Hematopoietic multipotent progenitor cell (in vitro differentiated cells): ENCODE measurements around the gene L3MBTL2. TPM values are rescaled to one million over a fixed set of nuclear protein-coding genes. Genes with fewer than 3 reads are reported as not detected.
"Not testable (repeated sequence)": the region's sequence is repeated elsewhere in the genome, so short reads cannot be mapped to it uniquely, and the experiment has no call there.

Experiments
- DNase-seq, 3 donors: peaks; one replicate each; pipeline ENCODE4 v3.0.0-alpha.2; 2011 to 2015; ENCODE audit warnings: low read depth in 2 of 3, low spot score in 2 of 3
- total RNA-seq: library from RNA; depleted of rRNA; stranded (reverse); fragments of >200 nt; gene quantifications from one replicate; pipeline ENCODE4 v1.2.3, GENCODE V29; 2012

L3MBTL2 gene
- 32.9 TPM for total RNA-seq

- DNase-seq = peak; percentile 85 to 98 (median 97)
Observed at GRCh38 chr22:41204992-41205900, at the start of gene L3MBTL2. TSS of gene L3MBTL2 (plus strand) at chr22:41205312. CDS start at chr22:41205363, 51 bp downstream.

GRCh38 chr22:41157083-41157482, 48.0 kb upstream of the L3MBTL2 start:
- no peak for DNase-seq

- DNase-seq = no peak
Observed at GRCh38 chr22:41169157-41169556, 36.0 kb upstream of the L3MBTL2 start.

GRCh38 chr22:41171996-41172395, 33.1 kb upstream of the L3MBTL2 start:
- DNase-seq = no peak

GRCh38 chr22:41175546-41175945, 29.6 kb upstream of the L3MBTL2 start:
- no peak for DNase-seq

GRCh38 chr22:41177040-41177621, 28.0 kb upstream of the L3MBTL2 start:
- DNase-seq = no peak

GRCh38 chr22:41177622-41178424, 27.3 kb upstream of the L3MBTL2 start:
- DNase-seq = no peak

GRCh38 chr22:41178425-41178975, 26.6 kb upstream of the L3MBTL2 start:
- no peak for DNase-seq

GRCh38 chr22:41180362-41180761, 24.8 kb upstream of the L3MBTL2 start:
- DNase-seq = not testable (repeated sequence)

- no peak for DNase-seq
Observed at GRCh38 chr22:41180926-41181325, 24.2 kb upstream of the L3MBTL2 start.

GRCh38 chr22:41181349-41182241, 23.5 kb upstream of the L3MBTL2 start:
- peak in 1 of 3 donors; percentile 24 for DNase-seq

GRCh38 chr22:41184679-41185078, 20.4 kb upstream of the L3MBTL2 start:
- no peak for DNase-seq

- DNase-seq = no peak
Observed at GRCh38 chr22:41191467-41191866, 13.6 kb upstream of the L3MBTL2 start.

- no peak for DNase-seq
Observed at GRCh38 chr22:41193829-41194228, 11.3 kb upstream of the L3MBTL2 start.

- DNase-seq = peak; percentile 69 to 77 (median 77)
Observed at GRCh38 chr22:41197038-41197972, 7.8 kb upstream of the L3MBTL2 start.

- peak in 2 of 3 donors; percentile 46 to 73 for DNase-seq
Observed at GRCh38 chr22:41198027-41198580, 7.0 kb upstream of the L3MBTL2 start.

- peak in 2 of 3 donors; percentile 54 to 80 for DNase-seq
Observed at GRCh38 chr22:41201141-41201540, 4.0 kb upstream of the L3MBTL2 start.

- no peak for DNase-seq
Observed at GRCh38 chr22:41203118-41203517, 2.0 kb upstream of the L3MBTL2 start.
